Prostate gland (tissue), 2 donors: ENCODE data around the gene TGM6.

Experiments used
- CTCF ChIP-seq, 4 experiments: fragments of 200-600 bp in 2 of 4; fragments of 450-650 bp in 2 of 4; sonication (generic) in 2 of 4; IDR thresholded peaks; 1 replicate in 3 of 4; 2 replicates in 1 of 4; pipeline ENCODE4 v1.5.1; 2016 to 2019; ENCODE audit warnings: antibody characterized with exemption in 4 of 4, mild to moderate bottlenecking in 2 of 4, moderate library complexity in 2 of 4
- POLR2A ChIP-seq: fragments of 450-650 bp; IDR thresholded peaks from one replicate; pipeline ENCODE4 v1.6.1; 2016; ENCODE audit warnings: antibody characterized with exemption, mild to moderate bottlenecking
- POLR2AphosphoS5 ChIP-seq: sonication (generic); formaldehyde crosslinking; IDR thresholded peaks from one replicate; pipeline ENCODE4 v1.6.1; 2017; ENCODE audit warnings: antibody characterized with exemption

GRCh38 chr20:2397595-2398145 is 17.0 kb downstream of the TGM6 start:
- no peak for TF ChIP-seq CTCF (IDR thresholded peaks at IDR 0.05)
- TF ChIP-seq POLR2A: no peak
- no peak for TF ChIP-seq POLR2AphosphoS5
